ENCODE data around the gene PALD1.

Gene PALD1

GRCh38 chr10:70458329-70459060, 20.1 kb upstream of the PALD1 start:
- peak; percentile 60 to 72 for DNase-seq

- no peak for DNase-seq
Observed at GRCh38 chr10:70459061-70459773, 19.4 kb upstream of the PALD1 start.

GRCh38 chr10:70459774-70460490, 18.6 kb upstream of the PALD1 start:
- no peak for DNase-seq

- peak; percentile 57 to 60 for DNase-seq
Observed at GRCh38 chr10:70461397-70462348, 16.9 kb upstream of the PALD1 start.

- no peak for DNase-seq
Observed at GRCh38 chr10:70462349-70462984, 16.1 kb upstream of the PALD1 start.

GRCh38 chr10:70465278-70465677, 13.3 kb upstream of the PALD1 start:
- DNase-seq: no peak

GRCh38 chr10:70465832-70466231, 12.7 kb upstream of the PALD1 start:
- DNase-seq: no peak

GRCh38 chr10:70466951-70467350, 11.6 kb upstream of the PALD1 start:
- no peak for DNase-seq

- DNase-seq: no peak
Observed at GRCh38 chr10:70472799-70473454, 5.6 kb upstream of the PALD1 start.

- no peak for DNase-seq
Observed at GRCh38 chr10:70474780-70475179, 3.8 kb upstream of the PALD1 start.

GRCh38 chr10:70475661-70476060, 2.9 kb upstream of the PALD1 start:
- no peak for DNase-seq

GRCh38 chr10:70476249-70477035, 2.1 kb upstream of the PALD1 start:
- peak in 1 of 2 donors; percentile 14 for DNase-seq

GRCh38 chr10:70477661-70478162, 855 bp upstream of the PALD1 start:
- DNase-seq: peak; percentile 74

GRCh38 chr10:70479165-70479581, 606 bp downstream of the PALD1 start:
- DNase-seq: peak in 1 of 2 donors; percentile 10

- no peak for DNase-seq
Observed at GRCh38 chr10:70479626-70480238, 1.2 kb downstream of the PALD1 start.

GRCh38 chr10:70480239-70480861, 1.8 kb downstream of the PALD1 start:
- DNase-seq: peak in 1 of 2 donors; percentile 20

- DNase-seq: no peak
Observed at GRCh38 chr10:70481105-70481504, 2.5 kb downstream of the PALD1 start.

- no peak for DNase-seq
Observed at GRCh38 chr10:70481831-70482530, 3.4 kb downstream of the PALD1 start.

All from stimulated activated CD4-positive, alpha-beta T cell treated with anti-CD3 and anti-CD28 coated beads, Interleukin-2, amount 100 ng/mL, for 24 hours (primary cell).